Measurements from ENCODE around the gene SLC25A27. TPM values are rescaled to one million over a fixed set of nuclear protein-coding genes. Genes with fewer than 3 reads are reported as not detected.

SLC25A27 gene
- total RNA-seq, 2 experiments from 2014 or later = 155 to 157 TPM

GRCh38 chr6:46606338-46606737, 46.4 kb upstream of the SLC25A27 start:
- no TSS peak for BruUV-seq (replicated peaks)
- Histone ChIP-seq H3K4me3 (ENCODE audit: low read depth, low read length, poor library complexity, severe bottlenecking) (no peak overlapping the region), H3K36me3 (ENCODE audit: insufficient read depth, low read length) (peaks cover 57% of the 10 kb centered on the region), H3K79me2 (ENCODE audit: insufficient read depth, low read depth, low read length) (no peaks in the 10 kb centered on the region), H2AFZ (ENCODE audit: low read length) (no peak overlapping the region), H3K4me1 (ENCODE audit: insufficient read depth, low read length, poor library complexity, severe bottlenecking) (no peaks in the 10 kb centered on the region), H3K27ac (ENCODE audit: low read depth, low read length, poor library complexity, severe bottlenecking) (no peak overlapping the region), H3K9me2 (ENCODE audit: insufficient read depth, low read length) (no peaks in the 10 kb centered on the region), H4K20me1 (ENCODE audit: insufficient read depth, low read length) (no peaks in the 10 kb centered on the region), H3K4me2 (ENCODE audit: low read length) (no peak overlapping the region), H3K9me3 (ENCODE audit: low read length) (no peaks in the 10 kb centered on the region)
- no peak for DNase-seq (ENCODE audit: low spot score)
- POLR2A ChIA-PET = interaction anchor here (1.8 kb wide), 1 partner anchor 16 kb away, joined by 4 read pairs; no protein-coding TSS in a partner anchor
- intact Hi-C loops (cut with micrococcal nuclease; ENCODE audit: unreplicated experiment) = no loop called here
- CTCF ChIA-PET (ENCODE audit: unreplicated experiment) = no interaction called here
- TF ChIP-seq CTCF (conservative IDR thresholded peaks at IDR 0.05; ENCODE audit: low read length) (no peak), EZH2phosphoT487 (IDR thresholded peaks at IDR 0.05; ENCODE audit: borderline replicate concordance, low read depth, low read length) (no peak)

GRCh38 chr6:46610862-46611553, 41.8 kb upstream of the SLC25A27 start:
- DNase-seq (ENCODE audit: low spot score) = no peak
- no peak for TF ChIP-seq EZH2phosphoT487 (IDR thresholded peaks at IDR 0.05; ENCODE audit: borderline replicate concordance, low read depth, low read length)
- TF ChIP-seq CTCF (conservative IDR thresholded peaks at IDR 0.05; ENCODE audit: low read length) = no peak
- Histone ChIP-seq H2AFZ (ENCODE audit: low read length) (no peak overlapping the region), H3K4me3 (ENCODE audit: low read depth, low read length, poor library complexity, severe bottlenecking) (no peak overlapping the region), H4K20me1 (ENCODE audit: insufficient read depth, low read length) (no peaks in the 10 kb centered on the region), H3K36me3 (ENCODE audit: insufficient read depth, low read length) (peaks cover 58% of the 10 kb centered on the region), H3K27ac (ENCODE audit: low read depth, low read length, poor library complexity, severe bottlenecking) (no peak overlapping the region), H3K4me2 (ENCODE audit: low read length) (no peak overlapping the region), H3K4me1 (ENCODE audit: insufficient read depth, low read length, poor library complexity, severe bottlenecking) (no peaks in the 10 kb centered on the region), H3K9me3 (ENCODE audit: low read length) (no peaks in the 10 kb centered on the region), H3K79me2 (ENCODE audit: insufficient read depth, low read depth, low read length) (no peaks in the 10 kb centered on the region), H3K9me2 (ENCODE audit: insufficient read depth, low read length) (no peaks in the 10 kb centered on the region)
- CTCF ChIA-PET (ENCODE audit: unreplicated experiment) = no interaction called here
- intact Hi-C loops (cut with micrococcal nuclease; ENCODE audit: unreplicated experiment) = no loop called here
- POLR2A ChIA-PET = interaction anchor here (0.7 to 3.7 kb wide), 3 partner anchors 10 to 35 kb away, joined by 3 to 18 read pairs (median 3); no protein-coding TSS in a partner anchor
- no TSS peak for BruUV-seq (replicated peaks)

DNA sequence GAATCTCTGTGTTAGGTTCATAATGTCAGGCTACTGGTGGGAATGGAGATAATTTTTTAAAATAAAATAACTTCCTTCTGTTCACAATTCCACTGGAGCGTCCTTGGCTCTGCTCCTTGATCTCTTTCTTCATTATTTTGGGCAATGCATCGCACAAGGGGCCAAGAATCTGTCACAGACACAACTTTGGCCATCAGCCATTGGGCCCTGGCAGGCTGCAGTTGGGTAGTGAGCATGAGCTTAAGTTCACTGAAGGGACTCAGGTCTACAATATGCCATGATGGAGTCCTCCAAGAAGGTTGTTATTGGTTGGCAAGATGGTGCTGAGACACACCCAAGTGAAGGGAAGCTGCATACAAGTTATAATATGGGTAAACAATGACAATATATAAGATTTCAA, 40.1 kb upstream of the SLC25A27 start:
- Histone ChIP-seq H3K9me3 (ENCODE audit: low read length) (no peaks in the 10 kb centered on the region), H3K9me2 (ENCODE audit: insufficient read depth, low read length) (no peaks in the 10 kb centered on the region), H3K79me2 (ENCODE audit: insufficient read depth, low read depth, low read length) (no peaks in the 10 kb centered on the region), H3K27ac (ENCODE audit: low read depth, low read length, poor library complexity, severe bottlenecking) (no peak overlapping the region), H3K36me3 (ENCODE audit: insufficient read depth, low read length) (peaks cover 65% of the 10 kb centered on the region), H3K4me3 (ENCODE audit: low read depth, low read length, poor library complexity, severe bottlenecking) (no peak overlapping the region), H3K4me1 (ENCODE audit: insufficient read depth, low read length, poor library complexity, severe bottlenecking) (no peaks in the 10 kb centered on the region), H3K4me2 (ENCODE audit: low read length) (no peak overlapping the region), H4K20me1 (ENCODE audit: insufficient read depth, low read length) (no peaks in the 10 kb centered on the region), H2AFZ (ENCODE audit: low read length) (no peak overlapping the region)
- ChIA-PET POLR2A (interaction anchor here (0.7 to 3.7 kb wide), 7 partner anchors 8 to 187 kb away, joined by 3 to 18 read pairs (median 4); no protein-coding TSS in a partner anchor), CTCF (ENCODE audit: unreplicated experiment) (no interaction called here)
- no peak for DNase-seq (ENCODE audit: low spot score)
- TF ChIP-seq EZH2phosphoT487 (IDR thresholded peaks at IDR 0.05; ENCODE audit: borderline replicate concordance, low read depth, low read length) (no peak), CTCF (conservative IDR thresholded peaks at IDR 0.05; ENCODE audit: low read length) (no peak)
- intact Hi-C loops (cut with micrococcal nuclease; ENCODE audit: unreplicated experiment) = no loop called here
- no TSS peak for BruUV-seq (replicated peaks)

All from OCI-LY7 (cell line).